SK-N-MC (cell line): ENCODE measurements around the gene DPH3.

Source experiments
- DNase-seq: peaks from one replicate; pipeline ENCODE4 v3.0.0-alpha.2; 2011; ENCODE audit warnings: low read depth, low spot score
- H3K27ac ChIP-seq: fragments of 200-600 bp; sonication (generic); 2 replicates; pipeline ENCODE4 v1.5.1; 2016; ENCODE audit warnings: mixed run types
- H3K36me3 ChIP-seq: fragments of 200-600 bp; sonication (generic); 2 replicates; pipeline ENCODE4 v1.6.1; 2017; ENCODE audit warnings: antibody characterized with exemption, low read length, mixed read lengths; ENCODE audit not compliant: insufficient read depth
- H3K4me3 ChIP-seq: fragments of 200-600 bp; sonication (generic); 2 replicates; pipeline ENCODE4 v1.5.1; 2016
- H3K9ac ChIP-seq: fragments of 200-600 bp; sonication (generic); 2 replicates; pipeline ENCODE4 v1.8.0; 2017; ENCODE audit warnings: mixed run types, mixed read lengths; ENCODE audit not compliant: insufficient read length
- H3K9me3 ChIP-seq: fragments of 200-600 bp; sonication (generic); 2 replicates; pipeline ENCODE4 v1.6.1; 2017; ENCODE audit warnings: low read depth, mild to moderate bottlenecking, antibody characterized with exemption, low read length, moderate library complexity, mixed read lengths
- EZH2 ChIP-seq: fragments of 200-600 bp; sonication (generic); IDR thresholded peaks from one replicate; pipeline ENCODE4 v1.6.1; 2017; ENCODE audit warnings: antibody characterized with exemption
- FOXP2 ChIP-seq: optimal IDR thresholded peaks from 2 replicates; pipeline ENCODE3; 2011; ENCODE audit warnings: mild to moderate bottlenecking, moderate library complexity; ENCODE audit not compliant: insufficient read depth; ENCODE audit errors: extremely low read length, control extremely low read depth
- POLR2AphosphoS5 ChIP-seq: IDR thresholded peaks from 2 replicates; pipeline ENCODE4 v1.6.1; 2012; ENCODE audit warnings: mild to moderate bottlenecking, low read depth, low read length, borderline replicate concordance

Gene DPH3

DNA sequence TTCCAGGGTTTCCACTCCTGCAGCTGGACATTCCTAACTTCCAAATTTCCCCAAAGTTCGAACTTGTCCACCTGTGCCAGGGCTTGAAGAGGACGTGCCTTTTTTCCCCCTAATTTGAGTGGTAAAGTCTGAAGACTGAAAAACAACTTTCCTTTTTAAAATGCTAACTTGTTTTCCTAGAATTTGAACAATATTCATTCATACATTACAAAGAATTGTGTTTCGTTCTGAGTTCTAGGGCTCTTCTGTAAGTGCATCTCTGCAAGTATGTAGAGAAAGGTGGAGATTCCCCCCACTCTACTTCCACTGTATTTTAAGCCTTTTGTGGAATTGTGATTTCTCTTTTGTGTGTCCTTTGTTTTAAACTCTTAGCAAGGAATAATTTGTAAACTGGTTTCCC is 9.4 kb downstream of the DPH3 start:
- H3K27ac ChIP-seq = no peak overlapping the region
- H3K9me3 ChIP-seq = no peaks in the 10 kb centered on the region
- no peak overlapping the region for H3K4me3 ChIP-seq
- TF ChIP-seq EZH2 (no peak), POLR2AphosphoS5 (no peak), FOXP2 (no peak)
- DNase-seq = no peak
- H3K36me3 ChIP-seq = no peaks in the 10 kb centered on the region
- H3K9ac ChIP-seq = no peak overlapping the region

DNA sequence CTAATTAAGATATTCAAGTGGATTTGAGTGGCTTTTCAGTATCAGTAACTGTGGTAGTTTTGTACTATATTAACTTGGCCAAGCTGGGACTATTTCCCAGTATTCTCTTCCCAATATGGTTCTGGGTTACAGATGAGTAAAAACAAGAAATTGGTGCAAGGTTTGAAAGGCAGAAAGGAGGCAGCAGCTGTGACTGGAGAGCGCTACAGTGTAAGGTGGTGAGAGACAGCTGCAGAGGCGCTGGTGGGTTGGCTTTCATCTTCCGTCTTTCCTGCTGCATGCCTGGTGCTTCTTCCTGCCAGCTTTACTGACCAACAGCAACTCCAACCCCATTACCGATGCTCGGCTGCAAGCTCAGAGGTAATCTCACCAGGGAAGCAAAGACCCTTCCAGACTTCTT is 9.8 kb downstream of the DPH3 start:
- Histone ChIP-seq H3K27ac (no peak overlapping the region), H3K9me3 (no peaks in the 10 kb centered on the region), H3K36me3 (no peaks in the 10 kb centered on the region), H3K9ac (no peak overlapping the region), H3K4me3 (no peak overlapping the region)
- DNase-seq = no peak
- TF ChIP-seq POLR2AphosphoS5 (no peak), EZH2 (no peak), FOXP2 (no peak)

DNA sequence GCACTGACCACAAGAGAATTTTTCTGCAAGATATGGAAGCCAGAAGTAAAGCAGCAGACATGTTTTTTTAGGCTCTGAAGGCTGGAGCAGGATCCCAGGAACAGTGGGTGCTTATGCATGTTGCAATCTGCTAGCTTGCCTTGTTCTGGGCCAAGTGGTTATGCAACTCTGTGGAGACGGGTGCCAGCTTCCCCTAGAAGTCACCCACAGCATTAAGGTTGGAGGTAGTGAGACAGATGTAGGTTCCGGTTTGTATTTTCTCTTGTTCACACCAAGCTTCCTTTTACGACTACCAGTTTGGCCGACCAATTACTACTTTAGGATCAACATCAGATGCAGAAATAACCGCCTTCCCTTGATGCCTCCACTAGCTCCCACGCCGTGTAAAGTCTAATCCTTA is 11.1 kb downstream of the DPH3 start:
- Histone ChIP-seq H3K36me3 (no peaks in the 10 kb centered on the region), H3K4me3 (no peak overlapping the region), H3K27ac (no peak overlapping the region), H3K9ac (no peak overlapping the region), H3K9me3 (no peaks in the 10 kb centered on the region)
- no peak for TF ChIP-seq FOXP2
- TF ChIP-seq EZH2 = no peak
- DNase-seq = no peak

DNA sequence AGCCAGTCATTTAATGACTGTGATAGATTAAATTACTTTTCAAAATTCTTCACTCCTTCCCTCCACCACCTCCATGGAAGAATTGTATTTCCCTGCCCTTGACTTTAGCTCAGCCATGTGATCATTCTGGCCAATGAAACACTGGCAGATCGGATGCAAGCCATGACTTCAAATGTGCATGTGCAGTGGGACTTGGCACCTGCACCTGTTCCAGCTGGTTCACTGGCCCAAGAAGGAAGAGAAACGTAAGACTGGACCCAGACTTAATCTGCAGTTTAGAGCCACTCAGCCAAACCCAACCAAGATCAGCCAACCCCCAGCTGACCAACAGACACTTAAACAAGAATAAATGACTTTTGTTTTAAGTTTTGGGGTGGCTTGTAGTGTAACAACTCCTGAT is 11.8 kb downstream of the DPH3 start:
- no peaks in the 10 kb centered on the region for H3K9me3 ChIP-seq
- no peak overlapping the region for H3K4me3 ChIP-seq
- DNase-seq = no peak
- H3K9ac ChIP-seq = no peak overlapping the region
- H3K27ac ChIP-seq = no peak overlapping the region
- TF ChIP-seq FOXP2 = no peak
- TF ChIP-seq POLR2AphosphoS5 = no peak
- TF ChIP-seq EZH2 = no peak
- no peaks in the 10 kb centered on the region for H3K36me3 ChIP-seq

DNA sequence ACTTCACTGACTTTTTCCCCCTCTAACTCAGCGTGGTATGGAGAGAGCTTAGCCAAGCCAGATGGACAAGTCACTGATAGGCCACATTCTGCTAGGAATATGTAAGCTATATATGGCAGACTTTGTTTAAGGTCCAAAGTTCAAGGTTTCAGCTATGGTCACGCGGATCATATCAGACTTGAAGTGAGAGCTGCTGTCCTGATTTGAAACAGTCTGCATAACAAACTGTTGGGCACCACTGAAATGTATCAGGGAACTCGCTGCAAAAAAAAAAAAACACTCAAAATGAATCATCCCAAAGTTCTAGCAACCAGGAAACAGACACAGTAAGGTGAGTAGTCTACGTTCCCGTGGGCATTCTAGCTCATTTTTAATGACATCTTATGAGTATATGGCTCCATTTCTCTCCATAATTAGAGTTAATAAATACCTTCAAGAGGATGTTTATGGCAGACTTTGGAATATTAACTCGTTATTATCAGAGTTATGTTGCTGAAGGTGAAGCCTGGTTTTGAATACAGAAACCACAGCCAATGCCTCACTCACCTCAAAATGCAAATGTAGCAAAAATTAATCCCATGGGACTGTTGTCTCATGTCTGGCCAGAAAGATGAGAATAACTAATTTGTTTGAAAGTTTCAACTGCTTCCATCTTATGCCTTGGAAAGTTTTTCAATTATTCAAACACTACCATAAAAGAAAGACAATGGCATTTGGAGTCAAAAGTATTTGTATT is 12.3 kb downstream of the DPH3 start:
- TF ChIP-seq EZH2 (no peak), FOXP2 (no peak), POLR2AphosphoS5 (no peak)
- H3K27ac ChIP-seq = no peak overlapping the region
- no peaks in the 10 kb centered on the region for H3K36me3 ChIP-seq
- H3K4me3 ChIP-seq = no peak overlapping the region
- no peak overlapping the region for H3K9ac ChIP-seq
- DNase-seq = no peak
- H3K9me3 ChIP-seq = no peaks in the 10 kb centered on the region

DNA sequence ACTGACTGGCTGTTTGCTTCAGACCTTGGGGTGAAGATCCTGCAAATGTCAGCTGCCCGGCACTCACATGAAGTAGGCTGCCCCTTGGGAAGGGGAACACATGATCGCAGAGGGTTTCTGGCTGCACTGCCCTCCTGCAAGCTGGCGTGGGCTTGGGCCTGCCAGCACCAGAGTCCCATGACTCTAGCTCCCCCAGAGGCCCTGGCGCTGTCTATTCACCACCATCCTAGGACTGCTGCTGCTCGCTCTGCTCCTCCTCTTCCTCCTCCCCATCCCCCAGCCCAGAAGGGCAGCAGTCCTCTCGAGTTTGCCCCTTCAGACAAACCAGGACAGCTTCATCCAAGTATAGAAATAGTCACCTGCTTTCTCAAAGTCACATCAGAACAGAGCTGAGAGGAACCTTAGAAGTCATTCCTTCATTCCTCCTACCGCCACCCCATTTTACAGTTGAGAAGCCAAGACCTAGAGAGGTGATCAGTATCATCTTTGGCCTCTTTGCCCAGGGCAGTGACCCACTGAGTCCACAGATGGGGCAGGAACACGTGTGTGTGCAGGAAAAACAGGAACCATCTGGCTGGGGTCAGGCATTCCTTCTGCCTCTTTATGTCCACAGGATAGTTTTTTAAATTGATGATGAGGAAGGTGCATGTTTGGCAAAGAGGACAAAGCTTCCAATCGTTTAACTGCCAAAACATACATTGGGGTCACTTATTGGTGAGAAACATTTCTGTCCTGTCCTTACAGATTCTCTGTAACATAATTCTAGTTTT is 13.2 kb downstream of the DPH3 start:
- DNase-seq = no peak
- no peak overlapping the region for H3K27ac ChIP-seq
- no peaks in the 10 kb centered on the region for H3K9me3 ChIP-seq
- no peak for TF ChIP-seq POLR2AphosphoS5
- TF ChIP-seq EZH2 = no peak
- no peak for TF ChIP-seq FOXP2
- no peak overlapping the region for H3K4me3 ChIP-seq
- no peaks in the 10 kb centered on the region for H3K36me3 ChIP-seq
- H3K9ac ChIP-seq = no peak overlapping the region

DNA sequence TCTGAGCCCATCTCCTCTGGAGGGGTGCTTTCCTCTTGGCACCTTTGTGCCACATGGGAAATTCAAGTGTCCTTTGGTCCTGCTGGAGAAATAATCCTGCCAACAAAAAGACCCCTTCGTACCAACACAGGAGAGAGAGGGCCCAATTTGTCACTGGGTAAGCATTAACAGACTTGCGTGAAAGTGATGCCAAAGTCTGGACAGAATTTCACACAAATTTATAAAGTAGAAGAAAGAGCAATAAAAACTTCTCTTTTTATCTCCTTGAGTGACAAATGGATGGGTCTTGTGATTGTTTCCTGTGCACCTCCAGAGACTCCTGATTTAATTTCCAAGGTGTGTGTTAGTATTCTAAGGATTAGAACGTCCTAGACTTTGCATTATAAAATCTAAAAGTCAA is 14.9 kb downstream of the DPH3 start:
- Histone ChIP-seq H3K4me3 (no peak overlapping the region), H3K9ac (no peak overlapping the region), H3K9me3 (no peaks in the 10 kb centered on the region), H3K27ac (no peak overlapping the region), H3K36me3 (no peaks in the 10 kb centered on the region)
- no peak for DNase-seq
- no peak for TF ChIP-seq FOXP2
- no peak for TF ChIP-seq POLR2AphosphoS5
- no peak for TF ChIP-seq EZH2

DNA sequence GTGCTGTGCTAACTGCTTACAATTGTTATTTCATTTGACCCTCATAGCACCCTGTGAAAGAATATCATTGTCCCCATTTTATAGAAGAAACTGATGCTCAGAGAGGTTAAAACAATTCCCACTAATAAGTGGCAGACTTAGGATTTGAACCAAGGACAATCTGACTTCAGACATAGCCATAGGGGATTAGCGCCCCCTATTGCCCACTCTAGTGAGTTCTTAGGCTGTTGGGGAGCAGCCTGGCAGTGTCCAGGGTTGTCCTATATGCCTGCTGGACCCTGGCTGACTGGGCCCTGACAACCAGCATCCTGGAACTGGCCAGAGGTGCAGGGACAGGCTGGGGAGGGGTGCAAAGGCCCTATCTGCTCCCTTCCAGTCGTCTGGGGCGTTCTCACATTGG is 15.4 kb downstream of the DPH3 start:
- DNase-seq = no peak
- TF ChIP-seq FOXP2 (no peak), POLR2AphosphoS5 (no peak), EZH2 (no peak)
- H3K36me3 ChIP-seq = no peaks in the 10 kb centered on the region
- H3K4me3 ChIP-seq = no peak overlapping the region
- no peaks in the 10 kb centered on the region for H3K9me3 ChIP-seq
- no peak overlapping the region for H3K27ac ChIP-seq
- no peak overlapping the region for H3K9ac ChIP-seq
